Brain pericyte (primary cell): Measurements from ENCODE around the gene ZNF593.

Experiments
- DNase-seq: peaks from one replicate; pipeline ENCODE4 v3.0.0-alpha.2; 2012; ENCODE audit warnings: low read depth, low spot score

The ZNF593 gene

DNA sequence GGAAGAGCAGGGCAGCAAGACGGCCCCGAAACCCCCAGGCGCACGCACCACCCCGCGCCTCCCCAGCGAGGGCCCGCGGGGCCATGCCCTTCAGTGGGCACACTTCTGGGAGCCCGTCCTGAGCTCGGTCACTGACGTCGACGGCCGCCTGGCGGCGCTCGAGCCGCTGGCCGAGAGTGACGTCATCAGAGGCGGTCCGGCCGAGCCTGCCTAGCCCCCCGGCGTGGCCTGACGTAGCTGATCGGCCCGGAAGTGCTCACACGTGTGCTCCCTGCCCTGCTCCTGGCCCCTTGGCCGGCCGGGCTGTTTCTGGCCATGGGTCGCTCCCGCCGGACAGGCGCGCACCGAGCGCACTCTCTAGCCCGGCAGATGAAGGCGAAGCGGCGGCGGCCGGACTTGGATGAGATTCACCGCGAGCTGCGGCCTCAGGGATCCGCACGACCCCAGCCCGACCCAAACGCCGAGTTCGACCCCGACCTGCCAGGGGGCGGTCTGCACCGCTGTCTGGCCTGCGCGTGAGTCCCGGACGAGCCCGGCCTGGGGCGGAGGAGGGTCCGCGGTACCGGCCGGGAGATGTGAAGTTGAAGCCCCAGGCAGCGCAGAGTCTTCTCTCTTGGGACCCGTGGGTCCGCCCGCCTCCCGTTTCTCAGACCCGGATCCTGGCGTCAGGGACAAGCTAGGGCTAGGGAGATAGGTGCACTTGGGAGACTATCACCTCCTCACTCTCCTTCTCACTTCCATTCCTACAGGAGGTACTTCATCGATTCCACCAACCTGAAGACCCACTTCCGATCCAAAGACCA, at the start of gene ZNF593:
Gene ZNF593 (plus strand): TSS at position 240 of the 803 bp plus-strand sequence. CDS start 76 bp downstream, at position 316.
- DNase-seq = peak; percentile 56

DNA sequence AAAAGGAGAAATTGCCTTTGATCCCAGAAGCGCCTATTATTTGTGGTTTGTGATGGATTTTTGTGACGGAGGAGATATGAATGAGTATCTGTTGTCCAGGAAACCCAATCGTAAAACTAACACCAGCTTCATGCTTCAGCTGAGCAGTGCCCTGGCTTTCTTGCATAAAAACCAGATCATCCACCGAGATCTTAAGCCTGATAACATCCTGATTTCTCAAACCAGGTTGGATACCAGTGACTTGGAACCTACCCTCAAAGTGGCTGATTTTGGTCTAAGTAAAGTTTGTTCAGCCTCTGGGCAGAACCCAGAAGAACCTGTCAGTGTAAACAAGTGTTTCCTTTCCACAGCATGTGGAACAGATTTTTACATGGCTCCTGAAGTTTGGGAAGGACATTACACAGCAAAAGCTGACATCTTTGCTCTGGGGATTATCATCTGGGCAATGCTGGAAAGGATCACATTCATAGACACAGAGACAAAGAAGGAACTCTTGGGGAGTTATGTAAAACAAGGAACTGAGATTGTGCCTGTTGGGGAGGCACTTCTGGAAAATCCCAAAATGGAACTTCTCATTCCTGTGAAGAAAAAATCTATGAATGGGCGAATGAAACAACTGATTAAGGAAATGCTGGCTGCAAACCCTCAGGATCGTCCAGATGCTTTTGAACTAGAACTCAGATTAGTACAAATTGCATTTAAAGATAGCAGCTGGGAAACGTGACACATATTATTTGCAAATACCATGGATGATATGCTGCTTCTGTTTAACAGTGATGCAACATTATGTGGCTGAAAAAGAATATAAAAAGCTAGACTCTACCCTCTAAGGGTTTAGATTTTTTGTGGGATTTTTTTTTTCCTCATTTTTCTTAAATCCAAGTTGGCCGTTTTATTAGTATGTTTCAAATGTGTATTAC, 47.6 kb upstream of the ZNF593 start:
- no peak for DNase-seq

DNA sequence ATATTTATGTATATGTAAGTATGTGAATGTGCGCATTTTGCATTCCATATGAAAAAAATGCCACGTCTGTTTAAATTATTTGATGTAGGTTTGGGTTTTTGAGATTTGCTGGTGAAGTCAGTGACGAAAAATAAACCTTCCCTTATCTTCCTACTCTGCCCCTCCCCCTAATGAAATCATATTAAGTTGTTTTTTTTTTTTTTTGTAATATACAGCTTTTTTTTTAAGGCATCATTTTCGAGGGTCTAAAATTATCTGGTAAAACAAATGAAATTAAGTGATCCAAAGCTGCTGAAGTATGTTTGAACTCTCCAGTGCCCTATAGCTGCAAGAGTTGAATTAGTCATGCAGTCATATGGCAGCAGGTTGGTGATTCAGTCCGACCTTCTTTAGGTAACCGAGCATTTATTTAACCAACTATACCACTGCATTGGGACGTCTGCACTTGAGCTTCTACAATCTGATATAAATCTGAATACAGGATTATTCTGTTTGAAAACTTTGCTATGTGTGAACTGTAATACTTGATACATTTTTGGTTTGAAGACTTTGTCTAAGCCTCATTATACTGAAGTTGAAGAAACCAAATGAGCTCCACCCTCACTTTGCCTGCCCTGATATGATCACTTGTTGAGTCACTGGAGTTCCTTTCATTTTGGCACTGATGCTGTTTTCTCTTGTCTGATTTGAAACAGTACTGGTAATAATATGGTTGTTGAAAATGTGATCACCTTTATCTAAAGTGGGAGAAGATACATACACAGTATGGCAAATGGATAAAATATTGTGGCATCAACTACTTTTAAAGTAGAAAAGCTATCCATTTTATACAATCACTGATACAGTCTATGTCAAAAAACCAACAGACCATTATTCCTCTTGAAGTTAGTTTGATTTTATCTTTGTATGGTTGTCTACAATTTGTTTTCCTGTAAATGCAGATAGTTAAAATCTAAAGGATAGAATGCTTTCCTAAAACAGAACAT, 46.4 kb upstream of the ZNF593 start:
- DNase-seq = no peak

DNA sequence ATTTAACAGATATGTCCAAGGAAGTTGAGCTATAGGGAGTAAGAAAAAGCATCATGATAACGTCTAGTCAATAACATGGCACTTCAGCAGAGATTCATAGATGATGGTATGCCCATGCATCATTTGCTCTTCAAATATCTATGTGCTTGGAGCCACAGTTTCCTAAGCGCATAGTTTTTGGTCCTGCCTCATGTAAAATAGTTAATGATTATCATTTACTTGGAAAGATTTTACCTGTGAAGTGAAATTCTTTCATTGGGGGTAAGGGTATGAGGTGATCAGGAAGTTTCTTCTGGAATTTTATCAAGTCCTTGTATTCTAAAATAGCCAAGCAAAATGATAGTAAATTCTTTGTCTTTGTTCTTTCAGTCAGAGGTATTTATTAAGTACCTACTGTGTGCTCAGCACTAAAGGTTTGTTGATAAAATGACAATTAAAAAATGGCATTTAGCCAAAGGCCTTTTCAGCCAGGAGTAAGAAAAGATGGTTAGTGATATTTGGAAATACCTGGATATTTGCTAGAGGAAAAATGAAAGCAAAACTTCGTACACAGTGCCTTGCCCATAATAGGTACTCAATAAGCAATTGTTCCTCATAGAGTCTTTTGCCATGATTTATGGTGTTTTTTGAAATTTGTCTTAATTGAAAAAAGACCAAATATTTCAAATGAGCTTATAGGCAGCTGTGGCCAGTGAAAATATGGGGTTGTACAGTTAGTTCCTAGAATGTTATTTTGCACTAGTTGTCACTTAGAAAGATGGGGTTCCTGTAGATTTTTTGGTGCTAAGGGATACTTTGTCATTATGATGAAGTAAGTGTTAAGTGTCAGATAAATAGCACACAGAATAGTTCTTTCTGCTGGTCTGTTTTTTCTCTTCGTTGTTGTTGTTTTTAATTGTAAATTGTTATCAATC, 45.0 kb upstream of the ZNF593 start:
- DNase-seq = no peak

DNA sequence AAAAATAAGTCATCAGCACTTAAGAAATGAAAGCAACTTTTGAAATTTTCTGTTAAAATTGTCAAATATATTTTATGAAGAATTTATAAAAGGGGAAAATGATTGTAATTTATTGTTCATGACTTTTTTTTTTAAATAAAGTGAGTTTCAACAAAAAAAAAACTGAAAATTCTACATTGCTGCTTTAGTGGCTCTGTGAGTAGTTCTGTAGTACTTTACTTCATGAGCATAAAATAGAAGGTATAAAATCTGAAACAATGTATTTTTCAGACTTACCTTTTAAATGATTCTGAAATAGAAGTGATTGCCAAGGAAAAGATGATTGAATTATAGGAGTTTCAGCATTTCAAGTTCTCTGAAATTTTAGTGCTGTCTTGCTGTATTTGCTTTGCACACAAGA, 44.3 kb upstream of the ZNF593 start:
- DNase-seq = no peak

DNA sequence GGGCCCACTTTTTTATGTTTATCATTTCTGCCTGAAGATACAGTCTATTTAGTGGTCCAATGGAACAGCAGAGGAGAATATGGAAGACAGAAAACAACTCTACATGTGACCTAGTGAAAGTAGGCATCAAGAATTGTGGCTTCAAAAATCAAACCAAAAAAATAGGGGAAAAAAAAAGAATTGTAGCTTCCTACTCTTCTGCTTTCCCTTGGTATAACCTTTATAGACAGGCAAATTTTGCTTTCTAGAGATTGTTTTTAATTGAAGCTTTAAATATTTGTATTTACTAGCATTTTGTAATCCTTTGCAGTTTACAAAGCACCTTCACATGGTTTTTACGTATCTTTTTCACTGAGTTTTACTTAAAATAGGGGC, 43.8 kb upstream of the ZNF593 start:
- no peak for DNase-seq

DNA sequence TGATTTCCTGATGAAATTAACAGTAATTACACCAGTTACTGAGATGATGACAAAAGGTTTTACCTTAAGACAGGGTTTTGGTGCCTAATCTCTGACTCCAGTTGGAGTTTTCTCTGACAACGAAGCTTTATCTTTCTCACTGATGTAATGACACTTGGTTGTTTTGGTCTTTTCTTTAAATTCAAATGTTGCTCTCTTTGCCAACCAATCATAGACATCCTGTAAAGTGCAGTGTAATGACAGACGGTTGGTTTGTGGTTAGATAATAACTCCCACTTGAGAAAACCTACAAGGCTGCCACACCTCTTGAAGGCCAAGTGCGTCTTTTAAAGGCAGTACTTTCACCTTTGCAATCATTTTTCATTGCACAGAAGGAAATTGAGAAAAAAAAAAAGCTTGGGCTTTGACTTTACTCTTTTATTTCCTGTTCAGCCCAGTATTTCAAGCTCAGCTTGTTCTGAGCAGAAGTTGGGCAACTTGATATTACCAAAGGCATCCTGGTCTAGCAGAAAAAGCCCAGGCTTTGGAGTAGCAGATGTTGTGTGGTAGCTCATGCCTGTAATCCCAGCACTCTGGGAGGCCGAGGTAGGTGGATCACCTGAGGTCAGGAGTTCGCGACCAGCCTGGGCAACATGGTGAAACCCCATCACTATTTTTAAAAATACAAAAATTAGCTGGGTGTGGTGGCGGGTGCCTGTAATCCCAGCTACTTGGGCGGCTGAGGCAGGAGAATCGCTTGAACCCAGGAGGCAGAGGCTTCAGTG, 43.2 kb upstream of the ZNF593 start:
- DNase-seq = no peak

DNA sequence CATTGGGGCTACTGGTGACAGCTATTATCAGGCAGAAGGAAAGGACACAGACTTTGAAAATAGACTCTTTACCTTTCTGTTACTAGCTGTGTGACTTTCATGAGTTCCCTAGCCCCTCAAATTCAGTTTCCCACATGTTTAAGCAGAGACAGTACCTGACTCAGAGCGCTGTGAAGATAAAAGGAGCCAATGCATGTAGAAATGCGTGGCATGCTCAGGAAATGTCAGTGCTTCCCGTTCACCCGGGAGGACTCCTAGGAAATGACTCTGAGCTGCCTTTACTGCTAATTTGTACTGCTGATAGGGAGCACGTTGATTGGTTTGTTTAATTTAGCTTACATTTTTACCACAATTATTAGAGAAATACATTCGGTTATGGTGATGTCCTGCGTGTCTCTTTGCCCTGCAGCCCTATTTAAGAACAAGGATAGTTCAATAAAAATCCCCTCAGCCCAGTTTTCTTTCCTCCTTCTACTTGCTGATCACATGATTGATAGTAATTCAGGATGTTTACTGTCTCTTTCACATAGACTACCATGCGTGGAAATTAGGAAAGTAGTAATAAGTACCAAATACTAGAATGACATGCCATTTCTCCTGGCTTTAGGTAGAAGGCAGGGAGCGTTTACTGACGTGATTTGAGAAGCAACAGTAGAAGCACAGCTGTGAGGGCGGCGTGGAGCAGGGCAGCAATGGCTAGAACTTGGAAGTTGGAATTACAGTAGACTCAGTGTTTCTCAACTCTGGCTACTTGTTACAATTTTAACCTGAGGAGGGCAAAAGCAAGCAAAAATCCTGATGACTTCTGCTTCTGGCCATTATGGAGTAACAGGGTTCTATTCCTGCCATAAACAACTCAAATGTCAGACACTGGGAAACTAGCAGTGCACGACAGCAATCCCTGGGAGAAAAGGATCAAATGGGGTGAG, 42.2 kb upstream of the ZNF593 start:
- no peak for DNase-seq

DNA sequence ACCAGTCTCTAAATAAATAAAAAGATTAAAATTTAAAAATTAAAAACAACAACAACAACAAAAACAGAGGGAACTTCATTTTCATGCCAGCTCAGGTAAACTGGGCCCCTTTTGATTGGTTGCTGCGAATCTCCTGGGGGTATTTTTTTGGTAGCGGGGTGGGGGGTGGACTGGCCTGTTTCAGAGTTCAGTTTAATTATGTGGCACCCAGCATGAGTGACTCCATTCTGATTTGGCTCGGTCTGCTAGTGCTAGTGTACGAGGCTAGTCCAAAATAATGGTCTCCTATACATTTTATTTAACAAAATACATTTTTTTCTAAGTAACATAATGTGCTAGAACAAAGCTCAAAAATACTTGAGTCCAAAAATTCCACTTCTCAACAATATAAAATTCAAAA, 39.9 kb upstream of the ZNF593 start:
- DNase-seq = no peak

DNA sequence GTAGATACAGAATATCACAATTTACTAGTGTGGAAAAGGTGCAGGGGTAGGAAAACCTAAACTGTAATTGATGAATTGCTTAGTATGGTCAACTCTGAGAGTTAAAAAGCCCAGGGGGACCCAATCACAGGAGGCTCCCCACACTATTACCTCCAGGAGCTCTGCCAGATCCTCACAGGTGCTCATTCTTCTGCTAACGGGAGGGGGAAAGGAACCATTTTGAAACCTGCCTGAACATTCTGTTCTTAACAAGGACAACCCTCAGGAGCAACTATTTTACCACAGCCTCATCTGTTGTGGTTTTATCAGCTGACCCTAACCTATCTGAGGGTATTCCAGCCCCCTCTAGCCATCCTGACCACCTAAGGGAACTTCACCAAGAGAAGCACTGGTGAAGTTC, 39.0 kb upstream of the ZNF593 start:
- DNase-seq = no peak

DNA sequence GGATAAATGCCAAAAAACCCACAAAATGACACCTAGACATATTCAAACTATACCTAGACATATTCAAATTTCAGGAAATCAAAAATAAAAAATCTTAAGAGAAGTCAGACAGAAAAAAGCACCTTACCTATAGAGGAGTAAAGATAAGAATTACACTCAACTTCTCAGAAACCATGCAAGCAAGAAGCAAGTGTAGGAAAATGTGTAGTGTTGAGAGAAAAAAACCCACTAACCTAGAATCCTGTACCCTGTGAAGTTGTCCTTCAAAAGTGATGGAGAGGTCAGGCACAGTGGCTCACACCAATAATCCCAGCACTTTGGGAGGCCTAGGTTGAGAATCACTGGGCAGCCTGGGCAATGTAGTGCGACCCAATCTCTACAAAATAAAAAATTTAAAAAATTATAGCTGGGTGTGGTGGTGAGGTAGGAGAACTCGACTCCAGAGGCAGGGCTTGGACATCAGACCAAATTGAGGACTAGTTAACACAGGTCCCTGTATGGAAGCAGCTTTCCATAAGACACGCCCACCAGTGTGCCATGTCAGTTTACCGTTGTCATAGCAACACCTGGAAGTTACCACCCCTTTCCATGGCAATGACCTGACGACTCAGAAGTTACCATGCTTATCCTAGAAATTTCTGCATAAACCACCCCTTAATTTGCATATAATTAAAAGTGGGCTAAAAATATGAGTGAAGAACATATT, 37.4 kb upstream of the ZNF593 start:
- no peak for DNase-seq

DNA sequence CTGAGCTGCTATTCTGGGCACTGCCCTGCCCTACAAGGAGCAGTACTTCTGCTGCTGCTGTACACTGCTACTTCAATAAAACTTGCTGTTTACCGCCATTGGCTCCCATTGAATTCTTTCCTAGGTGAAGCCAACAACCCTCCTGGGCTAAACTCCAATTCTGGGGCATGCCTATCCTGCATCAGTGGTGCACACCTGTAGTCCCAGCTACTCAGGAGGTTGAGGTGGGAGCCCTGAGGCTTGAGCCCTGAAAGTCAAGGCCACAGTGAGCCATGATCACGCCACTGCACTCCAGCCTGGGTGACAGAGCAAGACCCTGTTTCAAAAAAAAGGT, 36.9 kb upstream of the ZNF593 start:
- DNase-seq = no peak

DNA sequence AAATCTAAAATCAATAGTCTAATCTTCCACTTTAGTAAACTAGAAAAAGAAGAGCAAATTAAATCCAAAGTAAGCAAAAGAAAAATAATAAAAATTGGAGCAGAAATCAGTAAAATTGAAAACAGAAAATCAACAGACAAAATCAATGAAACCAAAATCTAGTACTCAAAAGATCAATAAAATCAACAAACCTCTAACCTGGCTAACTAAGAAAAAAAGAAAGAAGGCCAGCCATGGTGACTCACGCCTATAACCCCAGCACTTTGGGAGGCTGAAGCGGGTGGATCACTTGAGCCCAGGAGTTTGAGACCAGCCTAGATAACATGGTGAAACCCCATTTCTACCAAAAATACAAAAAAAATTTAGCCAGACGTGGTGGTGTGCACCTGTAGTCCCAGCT, 35.2 kb upstream of the ZNF593 start:
- DNase-seq = no peak

DNA sequence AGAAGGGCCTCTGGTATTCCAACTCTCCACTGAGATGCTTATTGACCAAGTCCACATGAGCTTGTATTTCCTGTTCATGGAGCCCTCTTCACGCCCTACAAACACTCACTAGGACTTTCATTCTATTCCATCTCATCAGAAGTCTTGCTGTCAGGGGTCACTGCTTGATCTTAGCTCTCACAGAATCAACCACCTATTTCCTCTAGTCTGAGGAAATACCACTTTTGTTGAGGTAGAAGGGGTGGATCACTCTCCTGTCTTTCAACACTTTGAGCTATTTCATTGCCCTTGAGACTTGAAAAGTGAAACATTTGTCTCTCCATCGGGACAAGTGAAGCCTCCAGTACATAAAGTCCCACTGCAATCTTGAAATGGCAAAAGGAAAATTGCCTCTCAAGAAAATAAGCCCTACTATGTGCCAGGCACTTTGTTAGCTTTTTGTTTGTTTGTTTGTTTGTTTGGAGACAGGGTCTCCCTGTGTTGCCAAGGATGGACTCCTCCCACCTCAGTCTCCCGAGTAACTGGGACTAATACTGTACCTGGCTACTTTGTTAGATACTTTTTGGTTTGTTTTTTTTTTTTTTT, 30.6 kb upstream of the ZNF593 start:
- DNase-seq = no peak

DNA sequence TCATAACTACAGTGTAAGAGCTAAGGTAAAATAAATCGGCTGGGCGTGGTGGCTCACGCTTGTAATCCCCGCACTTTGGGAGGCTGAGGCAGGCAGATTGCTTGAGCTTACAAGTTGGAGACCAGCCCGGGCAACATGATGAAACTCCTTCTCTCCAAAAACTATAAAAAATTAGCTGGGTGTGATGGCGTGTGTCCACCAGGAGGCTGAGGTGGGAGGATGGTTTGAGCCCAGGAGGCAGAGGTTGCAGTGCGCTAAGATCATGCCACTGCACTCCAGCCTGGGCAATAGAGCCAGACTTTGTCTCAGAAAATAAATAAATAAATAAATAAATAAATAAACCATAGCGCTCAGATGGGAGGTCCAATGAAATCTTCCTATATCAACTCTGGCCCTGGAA, 27.5 kb upstream of the ZNF593 start:
- no peak for DNase-seq

DNA sequence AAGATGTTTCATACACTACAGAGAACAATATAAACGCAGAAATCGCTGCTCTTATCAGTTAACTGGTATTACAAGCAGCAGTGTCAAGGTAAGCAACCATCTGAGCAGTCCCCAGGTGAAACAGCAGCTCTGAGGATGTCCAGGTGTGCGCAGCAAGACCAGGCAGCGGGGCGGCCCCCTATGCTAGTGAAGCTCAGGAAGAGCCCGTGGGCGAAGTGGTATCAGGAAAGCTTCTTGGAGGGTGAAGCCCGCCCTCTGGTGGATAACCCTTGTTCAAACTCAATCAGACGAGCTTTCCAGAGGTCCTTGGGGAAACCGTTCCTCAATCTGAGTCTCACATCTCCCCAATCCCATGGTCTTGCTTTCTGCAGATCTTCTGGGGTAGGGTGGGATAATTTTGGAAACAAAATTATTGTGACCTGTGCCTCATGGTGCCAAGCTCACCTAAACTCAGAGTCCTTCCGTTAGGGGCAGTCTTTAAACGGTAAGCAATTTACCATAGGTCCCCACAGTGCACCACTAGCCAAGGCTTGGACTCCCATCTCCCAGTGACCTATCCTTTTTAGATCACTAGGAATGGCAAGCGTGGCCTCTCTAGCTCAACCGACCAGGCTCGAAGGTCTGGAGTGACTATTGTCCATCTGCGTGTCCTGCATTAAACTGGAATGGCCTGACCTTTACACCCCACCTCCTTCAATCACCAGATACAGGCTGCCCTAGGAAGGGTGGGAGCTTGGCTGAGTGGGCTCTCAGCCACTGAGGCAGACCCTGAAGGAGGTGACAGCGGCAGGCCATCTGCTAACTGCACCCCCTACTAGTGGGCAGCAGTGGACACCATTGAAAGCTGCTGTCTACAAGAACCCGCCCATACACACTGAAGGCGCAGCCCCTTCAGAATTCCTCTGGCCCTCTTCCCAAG, 24.4 kb upstream of the ZNF593 start:
- no peak for DNase-seq

DNA sequence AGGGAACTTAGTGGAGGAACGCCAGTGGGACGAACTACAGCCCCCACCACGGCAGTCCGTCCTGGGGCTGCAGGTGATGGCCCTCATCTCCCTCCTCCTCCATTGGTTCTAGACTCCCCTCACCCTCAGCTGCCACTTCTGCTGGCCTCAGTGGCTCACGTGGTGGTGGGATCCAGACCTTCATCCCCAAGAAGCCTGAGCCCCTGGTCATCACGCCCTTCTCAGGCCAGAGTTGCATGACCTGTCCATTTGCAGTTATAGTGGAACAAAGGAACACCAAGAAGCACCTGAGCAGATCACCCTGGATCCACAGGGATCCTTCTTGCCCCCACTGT, 23.8 kb upstream of the ZNF593 start:
- no peak for DNase-seq
